H1 (cell line): ENCODE data around the gene PRDM15. TPM values are rescaled to one million over a fixed set of nuclear protein-coding genes. Genes with fewer than 3 reads are reported as not detected.

Source experiments
- CTCF ChIA-PET: fragments of 300-600 bp; sonication (Branson Sonifier 250); formaldehyde crosslinking; loops from one replicate; lab custom pipeline; 2021; ENCODE audit not compliant: partially characterized antibody; lab: Charles Lee
- POLR2A ChIA-PET: fragments of 300-600 bp; sonication (Branson Sonifier 250); formaldehyde crosslinking; loops from one replicate; lab custom pipeline; 2021; ENCODE audit warnings: inconsistent platforms; ENCODE audit not compliant: partially characterized antibody; lab: Charles Lee
- DNase-seq, 2 experiments: peaks; one replicate each; pipeline versions ENCODE4 v3.0.0 to v3.0.0-alpha.2; 2010 to 2022; ENCODE audit warnings: low spot score in 2 of 2, low read depth in 1 of 2, mixed read lengths in 1 of 2
- FAIRE-seq: peaks from 2 replicates; lab custom pipeline; 2011; peaks lifted over from hg19 to GRCh38; lab: Jason Lieb, UNC
- H2AFZ ChIP-seq: 2 replicates; pipeline ENCODE4 v1.8.1; 2012; ENCODE audit warnings: low read length, inconsistent platforms
- H2AK5ac ChIP-seq: 2 replicates; pipeline ENCODE4 v1.6.1; 2013; ENCODE audit warnings: low read depth, low read length
- H2BK120ac ChIP-seq: replicated peaks from 2 replicates; pipeline ENCODE3; 2013; ENCODE audit warnings: low read depth, low read length, inconsistent platforms
- H2BK12ac ChIP-seq: 2 replicates; pipeline ENCODE4 v1.6.1; 2013; ENCODE audit warnings: low read depth, low read length
- H2BK15ac ChIP-seq: 2 replicates; pipeline ENCODE4 v1.6.1; 2013; ENCODE audit warnings: low read length
- H2BK20ac ChIP-seq: 2 replicates; pipeline ENCODE4 v1.6.1; 2013; ENCODE audit warnings: low read length
- H2BK5ac ChIP-seq: 2 replicates; pipeline ENCODE4 v1.6.1; 2013; ENCODE audit warnings: low read depth, low read length
- H3K14ac ChIP-seq: 2 replicates; pipeline ENCODE4 v1.6.1; 2013; ENCODE audit warnings: inconsistent platforms; ENCODE audit not compliant: insufficient read length
- H3K18ac ChIP-seq: 2 replicates; pipeline ENCODE4 v1.6.1; 2013; ENCODE audit warnings: low read length; ENCODE audit errors: extremely low read depth
- H3K23ac ChIP-seq: 2 replicates; pipeline ENCODE4 v1.6.1; 2013; ENCODE audit warnings: inconsistent platforms; ENCODE audit not compliant: insufficient read length
- H3K23me2 ChIP-seq: 2 replicates; pipeline ENCODE4 v1.6.1; 2013; ENCODE audit warnings: low read depth, low read length
- H3K27ac ChIP-seq: 2 replicates; pipeline ENCODE4 v1.6.1; 2011; ENCODE audit warnings: low read depth, low read length, inconsistent platforms
- H3K27me3 ChIP-seq, 4 experiments: replicated peaks in 1 of 4; 1 replicate in 1 of 4; 2 replicates in 3 of 4; pipeline versions ENCODE4 v1.6.1 to v1.8.1; 2011 to 2013; ENCODE audit warnings: low read length in 3 of 4, mild to moderate bottlenecking in 3 of 4, inconsistent platforms in 2 of 4, mixed read lengths in 2 of 4, moderate library complexity in 1 of 4; ENCODE audit not compliant: control insufficient read depth in 3 of 4, insufficient read depth in 3 of 4; ENCODE audit errors: extremely low read depth in 1 of 4
- H3K36me3 ChIP-seq, 4 experiments: 2 replicates each; pipeline versions ENCODE4 v1.6.1 to v1.8.1; 2011 to 2013; ENCODE audit warnings: mild to moderate bottlenecking in 4 of 4, low read length in 3 of 4, moderate library complexity in 2 of 4, control low read depth in 1 of 4, inconsistent platforms in 1 of 4; ENCODE audit not compliant: insufficient read depth in 4 of 4, control insufficient read depth in 2 of 4
- H3K4ac ChIP-seq: replicated peaks from 2 replicates; pipeline ENCODE3; 2013; ENCODE audit warnings: low read length, low read depth, mixed read lengths, inconsistent platforms; ENCODE audit not compliant: insufficient read length
- H3K4me1 ChIP-seq, 4 experiments: replicated peaks in 1 of 4; 1 replicate in 1 of 4; 2 replicates in 3 of 4; pipeline versions ENCODE4 v1.6.1 to v1.8.1; 2011 to 2013; ENCODE audit warnings: low read length in 3 of 4, inconsistent platforms in 2 of 4, mixed read lengths in 1 of 4; ENCODE audit not compliant: insufficient read depth in 4 of 4, control insufficient read depth in 3 of 4
- H3K4me2 ChIP-seq, 2 experiments: 2 replicates each; pipeline versions ENCODE4 v1.6.1 to v1.8.1; 2011 to 2013; ENCODE audit warnings: low read depth in 2 of 2, low read length in 2 of 2, control low read depth in 1 of 2, inconsistent platforms in 1 of 2, mild to moderate bottlenecking in 1 of 2; ENCODE audit not compliant: insufficient read depth in 1 of 2
- H3K4me3 ChIP-seq, 4 experiments: fragments of 200-600, 300-600 bp in 1 of 4; sonication (generic), shearing (Covaris generic), sonication (Bioruptor Twin) in 1 of 4; 2 replicates each; pipeline versions ENCODE4 v1.5.1 to v1.8.1; 2011 to 2016; ENCODE audit warnings: low read length in 4 of 4, low read depth in 3 of 4, control low read depth in 2 of 4, inconsistent platforms in 2 of 4, mild to moderate bottlenecking in 2 of 4, mixed read lengths in 1 of 4, moderate library complexity in 1 of 4; ENCODE audit not compliant: insufficient read depth in 2 of 4; ENCODE audit errors: extremely low read depth in 1 of 4
- H3K56ac ChIP-seq: replicated peaks from 2 replicates; pipeline ENCODE3; 2013; ENCODE audit warnings: low read depth, mild to moderate bottlenecking, mixed read lengths, low read length, inconsistent platforms; ENCODE audit not compliant: insufficient read length
- H3K79me1 ChIP-seq: 2 replicates; pipeline ENCODE4 v1.6.1; 2013; ENCODE audit warnings: low read depth, low read length, control low read depth
- H3K79me2 ChIP-seq, 2 experiments: 2 replicates each; pipeline versions ENCODE4 v1.6.1 to v1.8.1; 2012 to 2013; ENCODE audit warnings: low read length in 2 of 2, mild to moderate bottlenecking in 2 of 2, inconsistent platforms in 1 of 2; ENCODE audit not compliant: insufficient read depth in 2 of 2, control insufficient read depth in 1 of 2
- H3K9ac ChIP-seq, 4 experiments: replicated peaks in 1 of 4; 1 replicate in 1 of 4; 2 replicates in 3 of 4; pipeline versions ENCODE4 v1.6.1 to v1.8.1; 2011 to 2013; ENCODE audit warnings: low read depth in 3 of 4, low read length in 3 of 4, control low read depth in 2 of 4, mild to moderate bottlenecking in 2 of 4, moderate library complexity in 2 of 4, inconsistent platforms in 1 of 4; ENCODE audit errors: extremely low read depth in 1 of 4
- H3K9me3 ChIP-seq, 2 experiments: 2 replicates each; pipeline versions ENCODE4 v1.6.1 to v1.8.1; 2012 to 2013; ENCODE audit warnings: mild to moderate bottlenecking in 2 of 2, moderate library complexity in 2 of 2, control low read depth in 1 of 2, inconsistent platforms in 1 of 2, low read depth in 1 of 2, low read length in 1 of 2, mixed read lengths in 1 of 2; ENCODE audit not compliant: insufficient read depth in 2 of 2
- H4K20me1 ChIP-seq, 2 experiments: replicated peaks in 1 of 2; 2 replicates each; pipeline versions ENCODE3 to v1.8.1; 2011 to 2013; ENCODE audit warnings: inconsistent platforms in 2 of 2, low read length in 2 of 2, mild to moderate bottlenecking in 1 of 2; ENCODE audit not compliant: insufficient read depth in 2 of 2, control insufficient read depth in 1 of 2
- H4K5ac ChIP-seq: 2 replicates; pipeline ENCODE4 v1.6.1; 2013; ENCODE audit warnings: low read length, low read depth, mixed read lengths, inconsistent platforms; ENCODE audit not compliant: insufficient read length
- H4K8ac ChIP-seq: 2 replicates; pipeline ENCODE4 v1.8.0; 2013; ENCODE audit warnings: mild to moderate bottlenecking, moderate library complexity, low read length, inconsistent platforms; ENCODE audit not compliant: insufficient read depth; ENCODE audit errors: extremely low read depth
- H4K91ac ChIP-seq: replicated peaks from 2 replicates; pipeline ENCODE3; 2013; ENCODE audit warnings: low read length, mixed read lengths, inconsistent platforms; ENCODE audit not compliant: insufficient read length
- EGR1 ChIP-seq: IDR thresholded peaks from 2 replicates; pipeline ENCODE4 v1.6.1; 2011; ENCODE audit warnings: low read depth, low read length, borderline replicate concordance
- SRF ChIP-seq: IDR thresholded peaks from 2 replicates; pipeline ENCODE4 v1.6.1; 2011; ENCODE audit warnings: mild to moderate bottlenecking, low read depth, low read length, moderate library complexity
- WGBS, 2 experiments: shearing (Covaris generic) in 1 of 2; methylation state at CpG; one replicate each; pipeline versions ENCODE4 v1.1.6 to v1.1.7; 2013 to 2015; ENCODE audit warnings: low lambda C conversion rate in 2 of 2, mixed read lengths in 2 of 2, inconsistent platforms in 1 of 2, low coverage in 1 of 2, missing lambda C conversion rate in 1 of 2; ENCODE audit not compliant: insufficient replicate concordance in 2 of 2, insufficient coverage in 1 of 2, insufficient read length in 1 of 2; ENCODE audit errors: extremely low coverage in 1 of 2, missing lambda C conversion rate in 1 of 2; 5-methylcytosine and 5-hydroxymethylcytosine counted together
- polyA plus RNA-seq, 7 experiments: library from polyadenylated mRNA; depleted of rRNA in 3 of 7; stranded (reverse) in 5 of 7; unstranded in 2 of 7; fragments of >200 nt in 5 of 7; fragments of 200-250 nt in 2 of 7; gene quantifications; 1 replicate in 5 of 7; 2 replicates in 1 of 7; 4 replicates in 1 of 7; pipeline versions ENCODE4 v1.2.1 to v1.2.3, GENCODE V29; 2011 to 2013; ENCODE audit warnings: missing spikeins in 2 of 7, mixed read lengths in 2 of 7
- total RNA-seq: library from RNA; stranded (reverse); fragmentation: NEBNext Ultra II Directional; extraction: Animal tissue kit (Norgen Biotek cat#: 25700); gene quantifications from 2 replicates; pipeline ENCODE4 v1.2.1, GENCODE V29; 2021

The PRDM15 gene
- total and polyA plus RNA-seq, 2 of the 8 experiments (the other 6 are each of a cell fraction or from before 2014, with no cell fraction given) = 9.7 to 10.5 TPM

DNA sequence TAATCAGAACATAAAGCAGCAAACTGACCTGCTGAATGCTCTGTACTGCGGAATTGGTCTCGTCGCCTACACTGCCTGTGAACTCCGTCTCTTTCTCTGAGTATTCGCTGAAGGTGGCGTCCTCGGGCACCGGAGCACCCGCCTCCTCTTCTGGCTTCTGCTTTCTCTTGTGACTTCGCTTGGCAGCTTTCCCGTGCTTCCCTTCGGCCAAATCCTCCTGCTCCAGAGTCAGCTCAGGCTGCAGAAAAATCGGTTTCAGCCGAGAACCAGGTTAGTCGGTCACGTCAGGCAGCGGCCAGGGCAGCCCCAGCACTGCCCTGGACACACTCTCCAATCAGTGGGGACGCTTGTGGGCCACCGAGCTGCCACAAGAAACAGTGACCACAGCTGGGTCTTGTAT lies 76.5 kb downstream of the PRDM15 start:
- H2BK120ac ChIP-seq = no peak overlapping the region
- H3K14ac ChIP-seq = no peak overlapping the region
- no peak overlapping the region for H3K56ac ChIP-seq
- no peak overlapping the region for H3K18ac ChIP-seq
- H2BK12ac ChIP-seq = no peak overlapping the region
- H4K91ac ChIP-seq = no peak overlapping the region
- no peak overlapping the region for H3K23ac ChIP-seq
- peaks cover 2 to 11% of the 10 kb centered on the region in 2 experiments for H4K20me1 ChIP-seq
- no peak overlapping the region for H3K4me3 ChIP-seq
- H2AK5ac ChIP-seq = no peak overlapping the region
- ChIA-PET POLR2A (no interaction called here), CTCF (interaction anchor here (1.5 kb wide), 2 partner anchors 14 to 190 kb away, joined by 4 to 8 read pairs; no protein-coding TSS in a partner anchor)
- no peak overlapping the region for H4K8ac ChIP-seq
- no peak overlapping the region for H3K4ac ChIP-seq
- no peak overlapping the region for H3K4me2 ChIP-seq
- TF ChIP-seq EGR1 (no peak), SRF (no peak)
- H3K79me2 ChIP-seq = no peaks in the 10 kb centered on the region
- H3K27me3 ChIP-seq = no peaks in the 10 kb centered on the region
- H3K4me1 ChIP-seq = no peaks in the 10 kb centered on the region
- H2AFZ ChIP-seq = no peak overlapping the region
- DNase-seq = no peak
- WGBS, 2 experiments = 94% methylated on average over 19 of the region's 19 CpGs; no CpG with 5 or more reads in 1 of the 2 experiments
- no peak overlapping the region for H3K27ac ChIP-seq
- no peak overlapping the region for H2BK15ac ChIP-seq
- H3K9ac ChIP-seq = no peak overlapping the region
- no peaks in the 10 kb centered on the region for H3K9me3 ChIP-seq
- no peak overlapping the region for H2BK20ac ChIP-seq
- H4K5ac ChIP-seq = no peak overlapping the region
- no peak overlapping the region for H2BK5ac ChIP-seq
- peaks cover 14% of the 10 kb centered on the region; the same call in 1 of the 2 replicates for H3K23me2 ChIP-seq
- FAIRE-seq = no peak
- H3K36me3 ChIP-seq = peaks cover 5 to 10% (median 8%) of the 10 kb centered on the region in 4 experiments; a peak in 6 of 8 replicates
- no peaks in the 10 kb centered on the region; the same call in 1 of the 2 replicates for H3K79me1 ChIP-seq
